K562 (cell line): ENCODE measurements around the gene FMNL3. TPM values are rescaled to one million over a fixed set of nuclear protein-coding genes. Genes with fewer than 3 reads are reported as not detected.

Experiments used
- ATAC-seq: fragments of 200-7000 bp; cut with Tn5 transposase; 3 replicates; pipeline ENCODE4 v1.9.1; 2020; ENCODE audit warnings: moderate library complexity
- BruUV-seq: library from RNA; stranded (reverse); fragments of 400-500 nt; replicated peaks from 2 replicates; lab custom pipeline; 2021; lab: Mats Ljungman, UMichigan
- CTCF ChIA-PET: fragments of 300-600 bp; formaldehyde crosslinking; extraction: SDS; loops from one replicate; lab custom pipeline; 2021; ENCODE audit warnings: low intra/inter-chr PET ratio; lab: Yijun Ruan, JAX
- POLR2A ChIA-PET: fragments of 300-600, 350-650 bp; sonication (Branson Sonifier 250); formaldehyde crosslinking; extraction: SDS; loops from one replicate; lab custom pipeline; 2021; ENCODE audit warnings: antibody characterized with exemption, inconsistent platforms; lab: Yijun Ruan, JAX
- DNase-seq, 4 experiments: peaks; one replicate each; pipeline versions ENCODE4 v3.0.0 to v3.0.0-alpha.2; 2011 to 2018; ENCODE audit warnings: low spot score in 3 of 4, mixed read lengths in 3 of 4; ENCODE audit errors: extremely low read depth in 1 of 4
- FAIRE-seq: peaks from 2 replicates; lab custom pipeline; 2011; peaks lifted over from hg19 to GRCh38; lab: Jason Lieb, UNC
- H2AFZ ChIP-seq: 2 replicates; pipeline ENCODE4 v1.6.0; 2011; ENCODE audit warnings: low read depth, low read length, control low read depth, inconsistent platforms
- H3K27ac ChIP-seq: fragments of 200-600 bp; 3 replicates; pipeline ENCODE4 v1.8.0; 2011; ENCODE audit warnings: low read depth, mild to moderate bottlenecking, control low read depth, inconsistent platforms, low read length, moderate library complexity, mixed read lengths; ENCODE audit errors: extremely low read depth
- H3K27me3 ChIP-seq, 2 experiments: fragments of 300-600 bp in 1 of 2; 2 replicates in 1 of 2; 3 replicates in 1 of 2; pipeline versions ENCODE4 v1.6.0 to v1.8.0; 2011; ENCODE audit warnings: inconsistent platforms in 2 of 2, low read length in 2 of 2, mild to moderate bottlenecking in 1 of 2, mixed read lengths in 1 of 2, moderate library complexity in 1 of 2; ENCODE audit not compliant: control insufficient read depth in 2 of 2, insufficient read depth in 2 of 2
- H3K36me3 ChIP-seq: fragments of 300-600 bp; 3 replicates; pipeline ENCODE4 v1.8.0; 2011; ENCODE audit warnings: mild to moderate bottlenecking, low read length, inconsistent platforms; ENCODE audit not compliant: control insufficient read depth, insufficient read depth
- H3K4me1 ChIP-seq, 2 experiments: fragments of 200-600 bp in 1 of 2; replicated peaks in 1 of 2; 2 replicates in 1 of 2; 3 replicates in 1 of 2; pipeline versions ENCODE4 v1.5.1 to v1.8.0; 2011; ENCODE audit warnings: inconsistent platforms in 2 of 2, low read length in 2 of 2, mild to moderate bottlenecking in 1 of 2, mixed read lengths in 1 of 2, moderate library complexity in 1 of 2; ENCODE audit not compliant: control insufficient read depth in 2 of 2, insufficient read depth in 2 of 2
- H3K4me2 ChIP-seq: 2 replicates; pipeline ENCODE4 v1.6.1; 2011; ENCODE audit warnings: low read length, control low read depth, inconsistent platforms, mixed read lengths; ENCODE audit not compliant: insufficient read depth
- H3K4me3 ChIP-seq: fragments of 200-600 bp; sonication (generic), shearing (Covaris generic); 2 replicates; pipeline ENCODE4 v1.5.1; 2016; ENCODE audit warnings: control low read depth, inconsistent platforms
- H3K79me2 ChIP-seq: fragments of 200-600 bp; 3 replicates; pipeline ENCODE4 v1.8.0; 2011; ENCODE audit warnings: low read length, inconsistent platforms; ENCODE audit not compliant: control insufficient read depth, insufficient read depth
- H3K9ac ChIP-seq, 2 experiments: 2 replicates each; pipeline versions ENCODE4 v1.6.0 to v1.6.1; 2011; ENCODE audit warnings: low read depth in 2 of 2, low read length in 2 of 2, control low read depth in 1 of 2, inconsistent platforms in 1 of 2, mild to moderate bottlenecking in 1 of 2, mixed read lengths in 1 of 2; ENCODE audit not compliant: insufficient read depth in 1 of 2
- H3K9me1 ChIP-seq: one replicate; pipeline ENCODE4 v1.6.0; 2011; ENCODE audit warnings: inconsistent platforms, mild to moderate bottlenecking, low read length, moderate library complexity; ENCODE audit not compliant: control insufficient read depth, insufficient read depth
- H3K9me3 ChIP-seq: replicated peaks from 2 replicates; pipeline ENCODE4 v1.5.1; 2011; ENCODE audit warnings: low read depth, low read length, inconsistent platforms; ENCODE audit not compliant: control insufficient read depth, insufficient read depth
- H4K20me1 ChIP-seq: replicated peaks from 2 replicates; pipeline ENCODE4 v1.6.1; 2011; ENCODE audit warnings: low read length, inconsistent platforms, mixed read lengths; ENCODE audit not compliant: control insufficient read depth, insufficient read depth
- BACH1 ChIP-seq: fragments of 200-800 bp; sonication (Bioruptor generic); IDR thresholded peaks from 2 replicates; pipeline ENCODE4 v1.6.1; 2016; ENCODE audit warnings: missing genetic modification characterization, missing compliant biosample characterization
- DIDO1 ChIP-seq: fragments of 450-650 bp; IDR thresholded peaks from 2 replicates; pipeline ENCODE4 v1.6.1; 2016; ENCODE audit warnings: low read depth, missing biosample characterization, missing genetic modification characterization
- EGR1 ChIP-seq: fragments of 450-650 bp; conservative IDR thresholded peaks from 2 replicates; pipeline ENCODE4 v1.6.1; 2017; ENCODE audit warnings: mild to moderate bottlenecking
- HNRNPK ChIP-seq: fragments of 200-400 bp; formaldehyde crosslinking; IDR thresholded peaks from one replicate; pipeline ENCODE4 v1.6.1; 2018; ENCODE audit warnings: mild to moderate bottlenecking, low read depth, low read length; ENCODE audit not compliant: poor library complexity, severe bottlenecking
- MTF1 ChIP-seq: fragments of 250-450 bp; sonication (Bioruptor Pico); IDR thresholded peaks from 2 replicates; pipeline ENCODE4 v1.9.0; 2021; ENCODE audit warnings: moderate library complexity, mild to moderate bottlenecking, inconsistent platforms, borderline replicate concordance
- NBN ChIP-seq: fragments of 450-650 bp; IDR thresholded peaks from 2 replicates; pipeline ENCODE4 v1.6.1; 2016; ENCODE audit warnings: low read depth, mild to moderate bottlenecking
- PHTF2 ChIP-seq: fragments of 250-450 bp; sonication (Bioruptor Pico); IDR thresholded peaks from 2 replicates; pipeline ENCODE4 v1.5.0; 2021; ENCODE audit warnings: mild to moderate bottlenecking
- PREB ChIP-seq: sonication (generic); formaldehyde crosslinking; IDR thresholded peaks from 2 replicates; pipeline ENCODE4 v1.8.1; 2023; ENCODE audit warnings: mild to moderate bottlenecking, missing genetic modification reagents
- USF2 ChIP-seq: sonication (generic); formaldehyde crosslinking; IDR thresholded peaks from 2 replicates; pipeline ENCODE4 v1.5.0; 2020; ENCODE audit warnings: missing genetic modification reagents
- in situ Hi-C: fragments of 300-500 bp; cut with MboI; formaldehyde crosslinking; loops from 4 replicates; pipeline ENCODE4 v1.15.0; 2018; ENCODE audit warnings: inconsistent platforms, mixed read lengths
- intact Hi-C: fragments of 100-400 bp; cut with micrococcal nuclease; formaldehyde crosslinking; loops from 2 replicates; pipeline ENCODE4 v1.14.2; 2022
- polyA plus RNA-seq, 8 experiments: library from polyadenylated mRNA; depleted of rRNA in 4 of 8; stranded (reverse) in 5 of 8; unstranded in 3 of 8; fragments of >200 nt; fragmentation: Nextera tagmentation in 2 of 8; fragmentation: Illumina TruSeq in 1 of 8; extraction: Ambion mirVana in 2 of 8; extraction: Trizol in 1 of 8; gene quantifications; 2 replicates each; pipeline versions ENCODE4 v1.2.1 to v1.2.3, GENCODE V29; 2011 to 2014; ENCODE audit warnings: inconsistent platforms in 1 of 8, missing spikeins in 1 of 8
- total RNA-seq, 7 experiments: library from RNA; depleted of rRNA in 6 of 7; stranded (reverse); fragments of >200 nt in 6 of 7; fragmentation: Illumina TruSeq in 2 of 7; extraction: Trizol in 2 of 7; gene quantifications; 2 replicates each; pipeline versions ENCODE4 v1.2.1 to v1.2.3, GENCODE V29; 2011 to 2021; ENCODE audit warnings: low replicate concordance in 1 of 7

The FMNL3 gene
- total and polyA plus RNA-seq, 9 of the 15 experiments (the other 6 are each of a cell fraction or from before 2014, with no cell fraction given) = 0.49 to 14.4 (median 6.8) TPM

- H3K4me2 ChIP-seq = no peak overlapping the region
- ChIA-PET CTCF (no interaction called here), POLR2A (interaction anchor here (0.9 kb wide), 1 partner anchor 13 kb away, joined by 3 read pairs; no protein-coding TSS in a partner anchor)
- no peaks in the 10 kb centered on the region; a peak in 1 of 5 replicates for H3K4me1 ChIP-seq
- ATAC-seq = no peak
- no peak overlapping the region for H3K9ac ChIP-seq
- no peak for DNase-seq
- FAIRE-seq = no peak
- intact Hi-C loops = no loop called here
- H4K20me1 ChIP-seq = no peaks in the 10 kb centered on the region
- no peaks in the 10 kb centered on the region for H3K9me3 ChIP-seq
- no peaks in the 10 kb centered on the region for H3K79me2 ChIP-seq
- no peak for TF ChIP-seq BACH1 (tag)
- no peak for TF ChIP-seq MTF1 (CRISPR knock-in tag)
- TF ChIP-seq HNRNPK = no peak
- no peak for TF ChIP-seq PHTF2 (CRISPR knock-in tag)
- no peak for TF ChIP-seq NBN
- no peak for TF ChIP-seq PREB
- TF ChIP-seq DIDO1 (tag) = no peak
- TF ChIP-seq EGR1 = no peak
- TF ChIP-seq USF2 (CRISPR knock-in tag) = no peak
- no peaks in the 10 kb centered on the region for H3K36me3 ChIP-seq
- no peak overlapping the region for H2AFZ ChIP-seq
- BruUV-seq = no TSS peak
- H3K9me1 ChIP-seq = no peaks in the 10 kb centered on the region
- H3K27ac ChIP-seq = no peak overlapping the region
- H3K4me3 ChIP-seq = no peak overlapping the region
- in situ Hi-C loops = no loop called here
- H3K27me3 ChIP-seq = no peaks in the 10 kb centered on the region
These were observed 95.0 kb downstream of the FMNL3 start for GRCh38 chr12:49612210-49612609.
